H1 (cell line): ENCODE data around the gene GMPPA. TPM values are rescaled to one million over a fixed set of nuclear protein-coding genes. Genes with fewer than 3 reads are reported as not detected.

Experiments
- CTCF ChIA-PET: fragments of 300-600 bp; sonication (Branson Sonifier 250); formaldehyde crosslinking; loops from one replicate; lab custom pipeline; 2021; ENCODE audit not compliant: partially characterized antibody; lab: Charles Lee
- POLR2A ChIA-PET: fragments of 300-600 bp; sonication (Branson Sonifier 250); formaldehyde crosslinking; loops from one replicate; lab custom pipeline; 2021; ENCODE audit warnings: inconsistent platforms; ENCODE audit not compliant: partially characterized antibody; lab: Charles Lee
- DNase-seq, 2 experiments: peaks; one replicate each; pipeline versions ENCODE4 v3.0.0 to v3.0.0-alpha.2; 2010 to 2022; ENCODE audit warnings: low spot score in 2 of 2, low read depth in 1 of 2, mixed read lengths in 1 of 2
- FAIRE-seq: peaks from 2 replicates; lab custom pipeline; 2011; peaks lifted over from hg19 to GRCh38; lab: Jason Lieb, UNC
- H2AFZ ChIP-seq: 2 replicates; pipeline ENCODE4 v1.8.1; 2012; ENCODE audit warnings: low read length, inconsistent platforms
- H2AK5ac ChIP-seq: 2 replicates; pipeline ENCODE4 v1.6.1; 2013; ENCODE audit warnings: low read depth, low read length
- H2BK120ac ChIP-seq: replicated peaks from 2 replicates; pipeline ENCODE3; 2013; ENCODE audit warnings: low read depth, low read length, inconsistent platforms
- H2BK12ac ChIP-seq: 2 replicates; pipeline ENCODE4 v1.6.1; 2013; ENCODE audit warnings: low read depth, low read length
- H2BK15ac ChIP-seq: 2 replicates; pipeline ENCODE4 v1.6.1; 2013; ENCODE audit warnings: low read length
- H2BK20ac ChIP-seq: 2 replicates; pipeline ENCODE4 v1.6.1; 2013; ENCODE audit warnings: low read length
- H2BK5ac ChIP-seq: 2 replicates; pipeline ENCODE4 v1.6.1; 2013; ENCODE audit warnings: low read depth, low read length
- H3K14ac ChIP-seq: 2 replicates; pipeline ENCODE4 v1.6.1; 2013; ENCODE audit warnings: inconsistent platforms; ENCODE audit not compliant: insufficient read length
- H3K18ac ChIP-seq: 2 replicates; pipeline ENCODE4 v1.6.1; 2013; ENCODE audit warnings: low read length; ENCODE audit errors: extremely low read depth
- H3K23ac ChIP-seq: 2 replicates; pipeline ENCODE4 v1.6.1; 2013; ENCODE audit warnings: inconsistent platforms; ENCODE audit not compliant: insufficient read length
- H3K23me2 ChIP-seq: 2 replicates; pipeline ENCODE4 v1.6.1; 2013; ENCODE audit warnings: low read depth, low read length
- H3K27ac ChIP-seq: 2 replicates; pipeline ENCODE4 v1.6.1; 2011; ENCODE audit warnings: low read depth, low read length, inconsistent platforms
- H3K27me3 ChIP-seq, 4 experiments: replicated peaks in 1 of 4; 1 replicate in 1 of 4; 2 replicates in 3 of 4; pipeline versions ENCODE4 v1.6.1 to v1.8.1; 2011 to 2013; ENCODE audit warnings: low read length in 3 of 4, mild to moderate bottlenecking in 3 of 4, inconsistent platforms in 2 of 4, mixed read lengths in 2 of 4, moderate library complexity in 1 of 4; ENCODE audit not compliant: control insufficient read depth in 3 of 4, insufficient read depth in 3 of 4; ENCODE audit errors: extremely low read depth in 1 of 4
- H3K36me3 ChIP-seq, 4 experiments: 2 replicates each; pipeline versions ENCODE4 v1.6.1 to v1.8.1; 2011 to 2013; ENCODE audit warnings: mild to moderate bottlenecking in 4 of 4, low read length in 3 of 4, moderate library complexity in 2 of 4, control low read depth in 1 of 4, inconsistent platforms in 1 of 4; ENCODE audit not compliant: insufficient read depth in 4 of 4, control insufficient read depth in 2 of 4
- H3K4ac ChIP-seq: replicated peaks from 2 replicates; pipeline ENCODE3; 2013; ENCODE audit warnings: low read length, low read depth, mixed read lengths, inconsistent platforms; ENCODE audit not compliant: insufficient read length
- H3K4me1 ChIP-seq, 4 experiments: replicated peaks in 1 of 4; 1 replicate in 1 of 4; 2 replicates in 3 of 4; pipeline versions ENCODE4 v1.6.1 to v1.8.1; 2011 to 2013; ENCODE audit warnings: low read length in 3 of 4, inconsistent platforms in 2 of 4, mixed read lengths in 1 of 4; ENCODE audit not compliant: insufficient read depth in 4 of 4, control insufficient read depth in 3 of 4
- H3K4me2 ChIP-seq, 2 experiments: 2 replicates each; pipeline versions ENCODE4 v1.6.1 to v1.8.1; 2011 to 2013; ENCODE audit warnings: low read depth in 2 of 2, low read length in 2 of 2, control low read depth in 1 of 2, inconsistent platforms in 1 of 2, mild to moderate bottlenecking in 1 of 2; ENCODE audit not compliant: insufficient read depth in 1 of 2
- H3K4me3 ChIP-seq, 4 experiments: fragments of 200-600, 300-600 bp in 1 of 4; sonication (generic), shearing (Covaris generic), sonication (Bioruptor Twin) in 1 of 4; 2 replicates each; pipeline versions ENCODE4 v1.5.1 to v1.8.1; 2011 to 2016; ENCODE audit warnings: low read length in 4 of 4, low read depth in 3 of 4, control low read depth in 2 of 4, inconsistent platforms in 2 of 4, mild to moderate bottlenecking in 2 of 4, mixed read lengths in 1 of 4, moderate library complexity in 1 of 4; ENCODE audit not compliant: insufficient read depth in 2 of 4; ENCODE audit errors: extremely low read depth in 1 of 4
- H3K56ac ChIP-seq: replicated peaks from 2 replicates; pipeline ENCODE3; 2013; ENCODE audit warnings: low read depth, mild to moderate bottlenecking, mixed read lengths, low read length, inconsistent platforms; ENCODE audit not compliant: insufficient read length
- H3K79me1 ChIP-seq: 2 replicates; pipeline ENCODE4 v1.6.1; 2013; ENCODE audit warnings: low read depth, low read length, control low read depth
- H3K79me2 ChIP-seq, 2 experiments: 2 replicates each; pipeline versions ENCODE4 v1.6.1 to v1.8.1; 2012 to 2013; ENCODE audit warnings: low read length in 2 of 2, mild to moderate bottlenecking in 2 of 2, inconsistent platforms in 1 of 2; ENCODE audit not compliant: insufficient read depth in 2 of 2, control insufficient read depth in 1 of 2
- H3K9ac ChIP-seq, 4 experiments: replicated peaks in 1 of 4; 1 replicate in 1 of 4; 2 replicates in 3 of 4; pipeline versions ENCODE4 v1.6.1 to v1.8.1; 2011 to 2013; ENCODE audit warnings: low read depth in 3 of 4, low read length in 3 of 4, control low read depth in 2 of 4, mild to moderate bottlenecking in 2 of 4, moderate library complexity in 2 of 4, inconsistent platforms in 1 of 4; ENCODE audit errors: extremely low read depth in 1 of 4
- H3K9me3 ChIP-seq, 2 experiments: 2 replicates each; pipeline versions ENCODE4 v1.6.1 to v1.8.1; 2012 to 2013; ENCODE audit warnings: mild to moderate bottlenecking in 2 of 2, moderate library complexity in 2 of 2, control low read depth in 1 of 2, inconsistent platforms in 1 of 2, low read depth in 1 of 2, low read length in 1 of 2, mixed read lengths in 1 of 2; ENCODE audit not compliant: insufficient read depth in 2 of 2
- H4K20me1 ChIP-seq, 2 experiments: replicated peaks in 1 of 2; 2 replicates each; pipeline versions ENCODE3 to v1.8.1; 2011 to 2013; ENCODE audit warnings: inconsistent platforms in 2 of 2, low read length in 2 of 2, mild to moderate bottlenecking in 1 of 2; ENCODE audit not compliant: insufficient read depth in 2 of 2, control insufficient read depth in 1 of 2
- H4K5ac ChIP-seq: 2 replicates; pipeline ENCODE4 v1.6.1; 2013; ENCODE audit warnings: low read length, low read depth, mixed read lengths, inconsistent platforms; ENCODE audit not compliant: insufficient read length
- H4K8ac ChIP-seq: 2 replicates; pipeline ENCODE4 v1.8.0; 2013; ENCODE audit warnings: mild to moderate bottlenecking, moderate library complexity, low read length, inconsistent platforms; ENCODE audit not compliant: insufficient read depth; ENCODE audit errors: extremely low read depth
- H4K91ac ChIP-seq: replicated peaks from 2 replicates; pipeline ENCODE3; 2013; ENCODE audit warnings: low read length, mixed read lengths, inconsistent platforms; ENCODE audit not compliant: insufficient read length
- BRCA1 ChIP-seq: IDR thresholded peaks from 2 replicates; pipeline ENCODE4 v1.6.1; 2012; ENCODE audit warnings: low read depth, low read length, improper control_type of control experiment
- CTBP2 ChIP-seq: IDR thresholded peaks from 2 replicates; pipeline ENCODE4 v1.7.0; 2011; ENCODE audit warnings: borderline replicate concordance, mild to moderate bottlenecking, moderate library complexity, mixed read lengths, low read length; ENCODE audit not compliant: insufficient read depth, insufficient read length
- KDM1A ChIP-seq: fragments of 200-600, 300-600 bp; sonication (generic); IDR thresholded peaks from 2 replicates; pipeline ENCODE4 v1.7.1; 2016; ENCODE audit warnings: mild to moderate bottlenecking, low read length, borderline replicate concordance
- SIX5 ChIP-seq: IDR thresholded peaks from 2 replicates; pipeline ENCODE4 v1.6.1; 2011; ENCODE audit warnings: mild to moderate bottlenecking, low read depth, low read length
- SUZ12 ChIP-seq: fragments of 200-600 bp; sonication (generic); IDR thresholded peaks from 2 replicates; pipeline ENCODE4 v1.6.1; 2012; ENCODE audit warnings: mild to moderate bottlenecking, inconsistent platforms, low read length, moderate library complexity, mixed read lengths
- TBP ChIP-seq: IDR thresholded peaks from 2 replicates; pipeline ENCODE4 v1.6.1; 2011; ENCODE audit warnings: low read depth, low read length, improper control_type of control experiment
- WGBS, 2 experiments: shearing (Covaris generic) in 1 of 2; methylation state at CpG; one replicate each; pipeline versions ENCODE4 v1.1.6 to v1.1.7; 2013 to 2015; ENCODE audit warnings: low lambda C conversion rate in 2 of 2, mixed read lengths in 2 of 2, inconsistent platforms in 1 of 2, low coverage in 1 of 2, missing lambda C conversion rate in 1 of 2; ENCODE audit not compliant: insufficient replicate concordance in 2 of 2, insufficient coverage in 1 of 2, insufficient read length in 1 of 2; ENCODE audit errors: extremely low coverage in 1 of 2, missing lambda C conversion rate in 1 of 2; 5-methylcytosine and 5-hydroxymethylcytosine counted together
- polyA plus RNA-seq, 7 experiments: library from polyadenylated mRNA; depleted of rRNA in 3 of 7; stranded (reverse) in 5 of 7; unstranded in 2 of 7; fragments of >200 nt in 5 of 7; fragments of 200-250 nt in 2 of 7; gene quantifications; 1 replicate in 5 of 7; 2 replicates in 1 of 7; 4 replicates in 1 of 7; pipeline versions ENCODE4 v1.2.1 to v1.2.3, GENCODE V29; 2011 to 2013; ENCODE audit warnings: missing spikeins in 2 of 7, mixed read lengths in 2 of 7
- total RNA-seq: library from RNA; stranded (reverse); fragmentation: NEBNext Ultra II Directional; extraction: Animal tissue kit (Norgen Biotek cat#: 25700); gene quantifications from 2 replicates; pipeline ENCODE4 v1.2.1, GENCODE V29; 2021

Gene GMPPA
- total and polyA plus RNA-seq, 2 of the 8 experiments (the other 6 are each of a cell fraction or from before 2014, with no cell fraction given), result 34.3 to 98.8 TPM

- FAIRE-seq, result no peak
- no peaks in the 10 kb centered on the region for H3K9me3 ChIP-seq
- H3K79me1 ChIP-seq, result peaks cover 6% of the 10 kb centered on the region; the same call in 1 of the 2 replicates
- H3K27ac ChIP-seq, result no peak overlapping the region
- no peak overlapping the region for H2AFZ ChIP-seq
- H2BK5ac ChIP-seq, result no peak overlapping the region
- no peak overlapping the region for H3K4me2 ChIP-seq
- H3K4ac ChIP-seq, result no peak overlapping the region
- no peak overlapping the region for H4K91ac ChIP-seq
- no peak for DNase-seq
- 85% methylated on average over 4 of the region's 4 CpGs; no CpG with 5 or more reads in 1 of the 2 experiments for WGBS, 2 experiments
- no peak overlapping the region for H4K8ac ChIP-seq
- no peak overlapping the region for H3K4me3 ChIP-seq
- H2BK20ac ChIP-seq, result no peak overlapping the region
- no peak overlapping the region for H3K9ac ChIP-seq
- H3K23me2 ChIP-seq, result peaks cover 14% of the 10 kb centered on the region; the same call in 1 of the 2 replicates
- no peak overlapping the region for H3K56ac ChIP-seq
- peaks cover 9 to 19% of the 10 kb centered on the region in 2 experiments for H4K20me1 ChIP-seq
- no peak overlapping the region for H2BK12ac ChIP-seq
- H2AK5ac ChIP-seq, result no peak overlapping the region
- TF ChIP-seq SIX5 (no peak), BRCA1 (no peak), SUZ12 (no peak), CTBP2 (no peak), TBP (no peak), KDM1A (no peak)
- H3K18ac ChIP-seq, result no peak overlapping the region
- CTCF ChIA-PET, result interaction anchor here (1.3 to 113.1 kb wide), 4 partner anchors 14 to 88 kb away, joined by 3 to 7248 read pairs (median 156); partner anchors contain the start of genes DES, GMPPA and SPEG
- no peak overlapping the region for H2BK120ac ChIP-seq
- no peak overlapping the region for H2BK15ac ChIP-seq
- H3K27me3 ChIP-seq, result peaks cover 0 to 9% (median 0%) of the 10 kb centered on the region in 4 experiments; a peak in 3 of 7 replicates
- H3K14ac ChIP-seq, result no peak overlapping the region
- no peak overlapping the region for H4K5ac ChIP-seq
- H3K4me1 ChIP-seq, result peaks cover 2 to 15% (median 9%) of the 10 kb centered on the region in 4 experiments; a peak in 6 of 7 replicates
- no peak overlapping the region for H3K23ac ChIP-seq
- peaks cover 0 to 6% of the 10 kb centered on the region in 2 experiments; a peak in 1 of 4 replicates for H3K79me2 ChIP-seq
- POLR2A ChIA-PET, result interaction anchor here (1.3 to 3.3 kb wide), 4 partner anchors 8 to 56 kb away, joined by 5 to 44 read pairs (median 26); partner anchors contain the start of gene STK11IP
- peaks cover 0 to 3% (median 2%) of the 10 kb centered on the region in 4 experiments; a peak in 2 of 8 replicates for H3K36me3 ChIP-seq
Measured at GRCh38 chr2:219545943-219546352, 47.3 kb downstream of the GMPPA start.
